HG02623 (cell line): Measurements from ENCODE around the gene LRCH1.

ENCODE experiments used
- ATAC-seq: cut with Tn5 transposase; IDR thresholded peaks from one replicate; pipeline ENCODE4 v1.9.1; 2021; ENCODE audit warnings: moderate library complexity; ENCODE audit not compliant: unreplicated experiment

LRCH1 gene

DNA sequence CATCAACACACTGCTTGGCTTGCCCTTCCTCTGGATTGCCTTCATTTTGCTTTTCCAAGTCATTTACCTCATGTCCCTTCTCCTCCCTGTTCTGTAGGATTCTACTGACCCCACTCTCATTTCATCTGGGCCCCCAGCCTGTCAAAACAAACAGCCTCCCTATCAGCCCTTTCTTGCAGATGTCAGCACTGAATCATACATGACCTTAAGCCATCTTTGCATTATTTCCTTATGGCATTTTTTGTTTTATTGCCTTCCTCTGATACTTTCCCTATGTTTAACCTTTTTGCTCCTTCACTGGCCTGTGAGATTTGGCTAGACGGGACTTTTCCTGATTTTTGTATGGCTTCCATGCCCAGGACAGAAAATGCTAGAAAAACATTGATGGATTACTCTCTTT is 8.7 kb downstream of the LRCH1 start:
- no peak for ATAC-seq

DNA sequence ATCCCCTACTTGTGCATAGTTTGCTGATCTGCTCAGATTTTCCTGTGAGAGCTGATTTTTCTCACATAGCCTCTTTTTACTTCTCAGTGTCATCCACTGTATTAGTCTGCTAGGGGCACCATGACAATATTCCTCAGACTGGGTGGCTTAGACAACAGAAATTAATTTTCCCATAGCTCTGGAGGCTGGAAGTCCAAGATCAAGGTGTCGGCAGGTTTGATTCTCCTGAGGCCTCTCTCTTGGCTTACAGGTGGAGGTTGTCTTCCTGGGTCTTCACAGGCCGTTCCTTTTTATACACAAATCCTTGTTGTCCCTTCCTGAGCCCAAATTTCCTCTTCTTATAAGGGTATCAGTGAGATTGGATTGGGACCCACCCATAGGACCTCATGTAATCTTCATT is 9.2 kb downstream of the LRCH1 start:
- ATAC-seq = no peak

DNA sequence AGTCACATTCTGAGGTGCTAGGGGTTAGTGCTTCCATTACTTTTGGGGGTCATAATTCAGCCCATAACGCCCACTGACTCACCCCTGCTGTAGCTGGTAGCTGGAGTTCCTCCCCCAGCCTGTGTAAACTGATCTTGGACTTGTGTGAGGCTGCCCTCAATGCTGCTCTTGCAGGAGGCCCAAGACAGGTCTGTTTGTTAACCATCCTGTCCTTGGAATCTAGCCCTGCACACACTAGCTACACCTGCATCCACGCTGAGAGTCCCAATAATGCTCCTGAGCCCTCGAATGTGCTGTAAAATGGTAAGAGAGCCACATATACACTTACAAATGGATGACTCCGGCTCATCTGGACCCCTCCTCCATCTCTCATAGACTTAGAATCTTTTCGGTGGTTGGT is 9.6 kb downstream of the LRCH1 start:
- no peak for ATAC-seq

DNA sequence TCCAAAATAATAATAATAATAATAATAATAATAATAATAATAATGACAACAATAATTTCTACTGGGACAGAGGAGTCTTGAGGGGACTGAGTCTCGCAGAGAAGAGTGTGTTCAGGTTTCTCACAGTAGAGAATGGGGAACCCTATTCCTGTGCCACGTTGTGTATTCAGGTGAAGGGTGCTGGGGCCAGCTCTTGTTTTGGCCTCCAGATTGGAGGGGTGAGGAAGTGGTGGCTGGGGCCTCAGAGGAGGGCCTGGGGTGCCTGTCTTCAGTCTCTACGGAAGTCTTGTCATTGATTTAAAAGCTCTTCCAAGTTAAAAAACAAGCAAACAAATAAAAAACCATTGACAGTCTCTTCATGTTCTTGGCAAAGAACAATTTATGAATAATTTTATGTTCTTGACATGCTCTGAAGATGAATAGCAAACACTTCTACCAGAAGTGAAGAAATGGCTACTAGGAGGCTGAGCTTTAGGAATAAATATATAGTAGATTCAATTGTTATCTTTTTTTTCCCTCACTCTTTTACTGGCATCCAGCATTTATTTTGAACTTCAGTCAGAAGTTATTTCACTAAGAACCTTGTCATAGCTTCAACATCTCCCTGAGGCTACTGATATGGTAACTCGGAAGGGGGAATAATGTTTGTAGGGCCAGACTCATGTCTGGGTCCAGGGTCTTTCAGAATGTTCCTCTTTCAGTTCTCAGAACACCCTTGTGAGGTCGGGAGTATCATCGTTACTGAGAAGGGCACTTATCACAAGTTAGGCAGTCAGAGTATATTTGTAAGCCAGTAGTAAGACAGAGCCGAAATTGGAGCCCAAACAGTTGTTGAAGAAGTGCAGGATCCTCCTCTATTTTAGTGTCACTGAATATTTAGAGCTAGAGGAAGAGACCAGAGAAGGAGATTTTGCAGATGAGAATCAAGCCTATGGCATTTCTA is 13.1 kb downstream of the LRCH1 start:
- ATAC-seq = peak; percentile 61

DNA sequence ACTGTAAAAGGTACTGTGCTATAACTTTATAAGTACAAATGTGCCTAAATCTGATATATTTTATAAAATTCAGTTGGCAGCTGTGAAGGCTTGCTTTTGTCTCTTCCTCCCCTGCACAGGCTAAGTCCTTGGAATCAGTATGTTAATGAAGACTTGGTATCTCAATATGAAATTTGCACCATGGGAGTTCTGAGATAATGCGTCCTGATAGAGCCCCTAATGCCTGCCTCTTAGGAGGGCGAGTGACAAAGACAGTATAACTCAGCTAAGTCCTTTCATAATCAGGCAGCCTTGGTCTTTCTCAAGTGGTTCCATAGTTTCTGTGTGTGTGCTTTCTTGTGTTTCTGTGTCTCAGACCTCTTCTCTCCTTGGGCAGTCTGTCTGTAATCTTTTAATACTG is 14.7 kb downstream of the LRCH1 start:
- ATAC-seq = no peak

DNA sequence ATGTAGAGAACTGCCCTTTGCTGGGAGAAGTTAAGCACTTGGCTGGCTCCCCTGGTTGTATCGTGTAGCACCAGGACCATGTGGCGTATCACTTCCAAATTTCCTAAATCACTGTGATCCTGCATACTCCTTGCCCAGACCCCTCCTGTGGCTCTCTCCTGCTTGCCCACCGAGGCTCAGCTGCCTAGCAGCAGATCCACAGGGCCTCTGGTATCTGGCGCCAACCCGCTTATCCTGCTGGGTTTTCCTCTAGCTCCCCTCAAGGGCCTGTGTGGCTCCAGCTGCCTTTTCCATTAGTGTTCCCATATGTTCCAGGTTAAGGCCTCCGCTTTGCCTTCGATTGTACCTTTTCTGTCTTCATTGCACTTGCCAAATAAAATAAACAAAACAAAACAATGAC is 16.5 kb downstream of the LRCH1 start:
- no peak for ATAC-seq

DNA sequence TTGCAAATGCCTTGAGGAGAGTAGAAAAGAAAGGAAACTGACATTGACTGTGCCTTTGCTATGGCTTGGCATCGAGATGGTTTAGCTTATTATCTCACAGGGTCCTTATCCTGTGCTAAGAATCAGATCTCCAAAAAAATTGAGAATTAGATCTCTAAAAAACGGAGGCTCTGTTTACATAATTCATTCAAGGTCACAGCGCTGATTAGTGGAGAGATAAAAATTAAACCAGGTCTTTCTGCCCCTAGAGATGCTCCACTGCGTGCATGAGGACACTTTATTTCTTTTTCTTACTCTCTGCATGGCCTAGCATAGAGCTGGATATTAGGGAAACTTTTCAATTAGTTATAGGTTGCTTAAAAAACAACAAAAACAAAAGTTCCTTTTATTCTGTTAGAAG is 17.3 kb downstream of the LRCH1 start:
- no peak for ATAC-seq

DNA sequence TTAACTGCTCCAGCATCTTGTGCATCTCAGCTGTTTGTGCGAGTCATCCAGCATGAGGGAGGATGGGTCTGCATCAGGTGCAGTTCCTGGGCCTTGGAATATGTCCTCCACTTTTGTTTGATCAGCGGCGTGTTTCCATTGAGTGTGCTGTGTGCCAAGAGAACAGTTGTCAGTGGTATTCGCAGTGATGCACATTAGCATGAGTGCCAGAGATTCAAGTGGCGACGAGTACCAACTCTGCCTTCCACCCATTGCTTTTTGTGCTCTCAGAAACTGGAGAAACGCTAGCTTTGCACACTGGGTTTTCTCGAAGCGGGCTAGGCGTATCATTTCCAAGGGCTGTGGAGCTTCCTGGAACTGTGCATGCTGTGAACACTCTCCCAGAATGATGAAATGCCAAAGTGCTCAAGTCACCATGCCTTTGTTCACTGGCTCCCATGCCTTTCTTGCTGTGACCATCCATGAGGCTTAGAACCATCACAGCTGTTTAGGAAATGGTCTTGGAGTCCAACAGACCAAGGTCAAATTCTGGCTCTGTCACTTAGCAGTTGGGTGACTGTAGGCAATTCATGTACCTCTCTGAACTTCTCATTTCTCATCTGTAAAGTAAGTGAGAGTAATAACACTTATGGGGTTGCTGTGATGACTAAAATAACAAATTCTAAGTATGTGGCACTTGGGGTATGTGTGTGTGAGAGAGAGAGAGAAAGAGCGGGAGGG is 18.4 kb downstream of the LRCH1 start:
- peak; percentile 47 for ATAC-seq

DNA sequence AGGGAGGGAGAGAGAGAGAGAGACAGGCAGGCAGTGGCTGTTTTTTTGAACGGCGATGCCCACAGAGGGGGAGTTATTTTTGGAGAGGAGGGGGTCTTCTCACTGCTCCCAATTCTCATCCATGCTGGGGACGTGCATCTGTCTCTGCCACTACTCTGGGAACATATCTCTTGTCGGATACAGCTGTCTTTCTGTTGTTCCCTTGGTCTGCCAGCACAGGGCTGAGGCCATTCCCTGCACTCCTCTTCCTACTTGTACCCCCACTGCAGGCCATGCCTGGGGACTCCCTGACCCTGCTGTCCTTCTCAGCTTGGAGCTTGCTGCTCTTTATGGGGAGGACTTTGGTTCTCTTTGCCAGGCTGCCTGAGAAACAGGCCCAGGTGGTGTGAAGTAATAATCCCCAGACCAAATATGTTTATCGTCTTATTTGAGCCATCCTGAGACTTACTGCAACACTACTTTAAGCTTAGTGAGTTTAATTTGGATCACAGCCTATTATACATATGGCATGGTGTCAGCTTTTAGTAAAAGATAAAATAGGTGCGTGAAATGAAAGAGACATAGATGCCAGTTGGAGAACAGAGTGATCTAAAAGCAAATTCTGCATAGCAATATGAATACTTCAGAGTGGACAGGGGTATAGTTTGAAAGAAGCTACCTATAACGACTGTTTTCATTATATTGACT is 19.1 kb downstream of the LRCH1 start:
- ATAC-seq = no peak

DNA sequence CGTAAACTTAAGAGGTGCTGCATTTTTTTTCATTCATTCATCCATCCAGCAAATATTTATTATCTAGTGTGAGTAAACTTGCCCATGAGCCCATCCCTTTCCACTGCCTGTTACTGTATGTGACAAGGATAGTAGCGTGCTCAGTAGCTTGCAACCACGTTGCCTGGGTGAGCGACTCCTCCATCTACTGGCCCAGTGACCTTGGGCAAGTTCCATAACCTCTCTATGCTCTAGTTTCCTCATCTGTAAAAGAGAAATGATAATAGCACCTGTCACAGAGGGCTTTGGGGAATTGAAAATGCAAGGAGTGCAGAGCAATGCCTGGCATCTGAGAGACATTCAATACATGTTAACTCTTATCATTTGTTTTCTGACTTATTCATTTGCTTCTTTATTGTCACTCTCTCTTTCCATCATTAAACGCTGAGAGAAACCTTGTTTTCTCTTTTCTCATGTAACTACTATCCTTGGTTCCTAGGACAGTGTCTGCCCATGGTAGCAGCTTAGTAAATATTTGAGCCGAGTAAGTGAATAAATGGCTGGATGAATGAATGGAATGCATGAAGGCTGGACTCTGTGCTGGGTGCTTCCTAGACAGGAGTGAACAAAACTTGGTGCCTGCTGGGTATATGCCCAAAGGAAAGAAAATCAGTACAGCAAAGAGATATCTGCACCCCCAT is 19.9 kb downstream of the LRCH1 start:
- peak; percentile 44 for ATAC-seq

DNA sequence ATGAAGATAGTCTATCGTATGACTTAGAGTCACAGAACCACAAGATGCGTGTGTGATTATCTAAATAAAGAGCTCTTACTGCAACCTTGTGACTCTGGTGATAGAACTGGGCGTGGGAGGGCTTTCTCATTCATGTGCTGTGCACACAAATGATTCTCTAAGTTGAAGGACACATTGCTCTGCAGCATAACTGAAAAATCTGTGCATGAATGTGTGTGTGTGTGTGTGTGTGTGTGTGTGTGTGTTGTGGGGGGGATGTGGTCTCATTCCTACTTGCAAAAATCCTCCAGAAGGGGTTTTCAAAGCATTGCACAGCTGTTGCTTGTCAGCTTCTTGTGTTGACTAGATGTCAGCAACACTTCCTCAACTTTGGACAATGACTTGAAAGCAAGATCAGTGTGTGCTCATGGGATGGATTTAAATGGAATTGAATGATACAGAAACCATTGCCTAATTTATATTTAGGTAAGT is 22.4 kb downstream of the LRCH1 start:
- no peak for ATAC-seq

DNA sequence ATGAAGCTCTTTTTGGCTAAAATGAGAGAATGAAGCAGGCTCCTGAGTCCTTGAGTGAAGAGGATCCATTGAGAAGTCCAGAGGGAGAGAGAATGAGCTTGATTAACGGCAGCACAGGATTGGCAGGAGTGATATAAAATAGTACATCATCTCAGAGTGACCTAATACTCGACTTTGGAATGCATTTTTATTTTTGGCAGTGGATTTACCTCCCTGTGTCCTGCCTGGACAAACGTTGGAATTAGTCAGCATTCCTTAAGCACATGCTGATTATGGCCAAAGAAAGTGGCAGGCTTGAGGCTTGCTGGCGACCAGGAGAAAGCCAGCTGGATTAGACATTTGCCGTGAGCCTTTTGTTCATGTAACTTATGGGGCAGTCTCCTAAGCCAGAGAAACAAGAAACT is 22.9 kb downstream of the LRCH1 start:
- no peak for ATAC-seq

DNA sequence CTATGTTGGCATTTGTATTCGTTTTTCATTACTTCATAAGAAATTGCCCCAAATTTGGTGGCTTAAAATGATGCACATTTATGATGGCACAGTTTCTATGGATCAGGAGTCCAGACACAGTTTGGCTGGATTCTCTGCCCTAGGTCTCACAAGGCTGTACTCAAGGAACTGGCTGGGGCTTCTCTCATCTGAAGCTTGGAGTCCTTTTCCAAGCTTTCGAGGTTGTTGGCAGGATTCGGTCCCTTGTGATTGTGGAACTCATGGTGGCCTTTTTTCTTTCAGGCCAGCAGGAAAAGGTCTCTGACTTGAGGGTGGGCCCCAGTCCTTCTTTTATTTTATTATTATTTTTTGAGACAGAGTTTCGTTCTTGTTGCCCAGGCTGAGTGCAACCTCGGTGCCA is 23.8 kb downstream of the LRCH1 start:
- no peak for ATAC-seq

DNA sequence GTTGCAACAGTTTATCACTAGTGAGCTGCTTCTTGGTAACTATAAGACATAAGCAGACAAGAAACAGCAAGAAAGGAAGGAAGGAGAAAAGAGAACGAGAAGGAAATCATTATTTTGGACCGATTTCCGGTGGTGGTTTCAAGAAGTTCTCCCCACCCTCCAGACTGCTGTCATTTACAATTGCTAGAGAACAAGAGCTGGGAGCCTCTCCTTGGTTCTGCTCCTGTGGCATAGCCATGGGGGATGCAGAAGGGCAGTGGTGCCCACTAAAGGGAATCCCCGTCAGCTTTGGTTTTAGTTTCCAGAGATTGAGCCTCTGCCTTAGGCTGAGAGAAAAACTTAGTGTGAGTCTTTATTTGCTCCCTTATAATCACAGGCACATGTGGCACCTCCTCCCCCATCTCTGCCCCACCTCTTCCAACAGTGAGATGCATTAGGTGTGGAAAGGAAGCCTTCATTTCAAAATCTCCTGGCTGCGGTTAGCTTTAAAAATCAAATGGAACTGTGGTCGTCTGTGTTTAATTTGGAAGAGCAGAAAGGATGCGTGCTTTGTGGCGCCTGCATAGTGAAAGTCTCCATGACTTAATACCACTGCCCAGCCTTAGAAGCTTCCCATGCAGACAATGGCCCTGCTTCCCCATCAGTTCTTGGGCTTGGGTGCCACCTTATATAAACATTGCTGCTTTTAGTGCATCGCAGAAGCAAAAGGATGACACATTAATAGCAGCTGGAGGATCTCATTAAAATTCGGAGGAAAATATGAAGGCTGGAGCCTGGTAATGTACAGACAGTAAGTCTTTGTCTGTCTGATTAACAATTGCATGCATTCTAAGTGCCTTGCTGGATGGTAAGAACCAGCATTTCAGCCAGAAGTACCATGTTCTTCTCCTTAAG is 25.0 kb downstream of the LRCH1 start:
- ATAC-seq = peak; percentile 2

DNA sequence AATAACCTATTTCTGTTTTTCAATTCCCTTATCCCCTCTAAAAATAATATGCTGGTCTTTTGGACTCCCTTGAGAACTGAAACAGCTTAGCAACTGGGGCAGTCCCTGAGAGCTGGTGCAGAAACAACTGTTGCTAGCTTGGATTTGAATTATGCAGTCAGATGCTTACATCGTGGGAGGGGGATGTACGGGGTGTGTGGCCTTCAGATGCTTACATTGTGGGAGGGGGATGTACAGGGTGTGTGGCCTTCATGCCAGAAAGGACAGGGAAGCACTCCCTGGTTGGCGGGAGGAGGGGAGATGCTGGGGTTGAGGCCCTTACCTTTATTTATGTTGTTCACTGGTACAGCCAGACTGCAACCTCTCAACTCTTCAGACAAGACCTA is 25.6 kb downstream of the LRCH1 start:
- peak; percentile 27 for ATAC-seq

DNA sequence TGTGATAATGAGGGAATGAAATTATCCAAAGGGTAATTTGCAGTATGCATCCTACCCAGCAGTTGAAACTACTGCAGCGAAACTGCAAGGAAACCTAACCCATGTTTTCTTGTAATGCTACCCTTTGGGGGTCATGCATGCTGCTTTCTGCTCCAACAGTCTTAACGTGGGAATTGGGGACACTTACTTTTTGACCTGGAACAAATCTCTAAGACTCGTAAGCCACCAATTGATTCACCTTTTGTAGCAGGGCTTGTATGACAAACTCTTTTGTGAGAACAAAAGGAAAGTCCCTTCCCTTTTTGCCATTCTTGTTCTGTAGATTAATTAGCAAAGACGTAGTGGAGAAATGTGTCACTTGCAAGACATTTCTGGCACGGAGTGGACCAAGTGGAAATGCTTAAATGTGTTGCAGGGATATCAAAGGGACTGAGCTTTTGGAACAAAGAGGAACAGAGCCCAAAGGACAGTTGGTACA is 27.4 kb downstream of the LRCH1 start:
- no peak for ATAC-seq

DNA sequence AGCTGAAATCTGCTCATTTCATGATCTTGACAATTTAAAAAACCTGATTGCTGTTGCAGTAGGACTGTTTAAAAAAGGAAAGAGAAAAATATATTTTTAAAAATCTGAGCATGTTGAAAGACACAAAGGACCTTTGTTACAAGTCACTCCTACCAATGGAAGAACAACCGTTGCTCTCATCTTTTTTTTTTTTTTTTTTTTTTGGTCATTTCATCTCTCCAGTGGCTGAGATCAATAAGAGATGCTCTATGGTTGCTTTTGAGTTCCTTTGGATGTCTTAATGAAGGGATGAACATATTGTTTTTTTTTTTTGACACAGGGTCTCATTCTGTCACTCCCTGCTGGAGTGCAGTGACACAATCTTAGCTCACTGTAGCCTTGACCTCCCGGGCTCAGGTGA is 29.2 kb downstream of the LRCH1 start:
- no peak for ATAC-seq

DNA sequence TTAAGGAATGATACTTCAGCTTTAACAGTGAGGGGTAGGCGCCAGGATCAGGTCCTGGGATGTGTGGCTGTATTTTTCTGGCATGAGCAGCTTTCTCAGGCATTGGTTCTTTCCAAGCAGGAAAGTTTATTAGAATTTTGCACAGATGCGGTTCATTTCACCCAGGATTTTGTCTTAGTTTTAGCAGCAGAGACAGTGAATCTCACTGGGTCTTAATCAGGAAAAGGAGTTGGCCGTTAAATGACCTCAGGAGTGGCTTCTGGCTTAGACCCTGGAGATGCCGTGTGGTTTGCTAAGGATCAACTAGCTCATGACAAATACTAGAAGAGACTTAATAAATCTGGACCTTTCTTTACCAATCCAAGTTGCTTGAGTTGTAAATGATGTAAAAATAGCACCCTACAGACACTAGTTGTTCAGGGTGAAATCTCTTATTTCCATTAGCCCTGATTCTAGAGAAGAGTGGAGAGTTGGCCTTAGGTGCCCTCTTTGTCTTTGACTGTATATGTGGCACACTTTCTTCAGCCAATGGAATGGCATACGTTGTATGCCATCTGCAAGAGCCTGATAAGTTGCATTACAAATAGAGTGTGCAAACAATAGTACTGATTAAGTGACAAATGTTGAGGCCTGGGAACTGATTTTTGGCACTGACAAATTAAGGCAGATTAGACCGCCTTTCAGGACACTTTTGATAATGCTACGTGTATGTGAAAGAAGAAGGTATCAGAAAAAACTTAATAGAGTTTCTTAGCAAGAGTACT is 34.0 kb downstream of the LRCH1 start:
- ATAC-seq = no peak

DNA sequence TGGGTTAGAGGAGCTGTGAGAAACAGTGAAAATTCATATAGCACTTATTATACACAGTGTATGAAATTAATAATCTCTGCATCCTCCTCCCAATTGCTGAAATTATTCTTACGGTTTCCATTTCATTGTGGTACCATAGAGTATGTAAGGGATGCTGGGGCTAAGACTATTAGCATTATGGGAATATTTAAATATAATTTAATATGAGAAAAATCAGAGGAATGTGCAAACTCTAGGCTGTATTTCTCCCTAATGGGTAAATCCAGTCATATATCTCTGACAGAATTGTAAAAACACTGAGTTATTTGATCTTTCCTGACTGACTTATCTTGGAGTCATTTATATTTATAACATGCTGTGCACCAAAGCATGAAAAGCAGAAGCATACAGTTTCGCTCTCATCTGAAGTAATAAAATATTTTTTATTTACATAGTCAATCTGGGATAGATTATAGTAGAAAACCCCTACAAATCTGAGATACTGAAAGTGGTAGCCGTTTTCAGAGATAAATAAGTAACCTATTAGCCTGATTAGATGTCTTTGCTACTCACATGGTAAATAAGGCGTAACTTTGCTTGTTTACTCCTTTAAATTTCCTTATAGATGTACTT is 34.9 kb downstream of the LRCH1 start:
- ATAC-seq = peak; percentile 45
